OCI-LY7 (cell line): ENCODE results near the gene NRAS.

Experiments
- CTCF ChIP-seq: fragments of 200-600 bp; sonication (generic); conservative IDR thresholded peaks from 2 replicates; pipeline ENCODE4 v1.5.1; 2014; ENCODE audit warnings: mild to moderate bottlenecking, antibody characterized with exemption, low read length, moderate library complexity, mixed read lengths
- EZH2phosphoT487 ChIP-seq: fragments of 200-600 bp; sonication (generic); IDR thresholded peaks from 2 replicates; pipeline ENCODE4 v1.6.1; 2018; ENCODE audit warnings: low read depth, borderline replicate concordance, mild to moderate bottlenecking, mixed run types, antibody characterized with exemption, low read length, moderate library complexity, mixed read lengths

GRCh38 chr1:114723915-114724314, 7.3 kb upstream of the NRAS start:
- TF ChIP-seq CTCF, result no peak
- TF ChIP-seq EZH2phosphoT487, result no peak
